ENCODE data around the gene NETO2. TPM values are rescaled to one million over a fixed set of nuclear protein-coding genes. Genes with fewer than 3 reads are reported as not detected.
"Not testable (repeated sequence)": the region's sequence is repeated elsewhere in the genome, so short reads cannot be mapped to it uniquely, and the experiment has no call there.

NETO2 gene
- total RNA-seq, 1 experiment from 2014 or later = 54.4 TPM

DNA sequence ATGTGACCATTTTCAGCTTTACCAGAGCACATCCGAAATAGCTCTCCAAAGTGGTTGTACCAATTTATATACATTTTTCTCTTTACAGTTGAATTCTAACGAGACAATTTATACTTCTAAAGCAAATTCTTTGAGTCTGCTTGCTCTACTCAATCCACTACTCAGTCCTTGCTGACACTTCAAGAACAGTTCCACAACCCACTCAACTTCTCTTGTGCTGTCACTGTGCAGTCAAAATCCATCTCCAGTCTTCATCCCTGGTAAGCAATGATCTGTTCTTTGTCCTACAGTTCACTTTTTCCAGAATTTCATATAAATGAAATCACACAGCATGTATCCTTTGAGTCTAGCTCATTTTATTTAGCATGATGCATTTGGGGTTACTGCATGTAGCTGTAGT lies 30.6 kb downstream of the NETO2 start:
- TF ChIP-seq EZH2 (IDR thresholded peaks at IDR 0.05; ENCODE audit: low read depth) (no peak), CTCF (conservative IDR thresholded peaks at IDR 0.05) (no peak)
- intact Hi-C loops (cut with micrococcal nuclease; ENCODE audit: unreplicated experiment) = no loop called here
- DNase-seq = no peak
- Histone ChIP-seq H3K79me2 (ENCODE audit: low read depth) (no peaks in the 10 kb centered on the region), H3K9me3 (ENCODE audit: insufficient read depth, low read depth) (no peaks in the 10 kb centered on the region), H4K20me1 (ENCODE audit: insufficient read depth) (no peaks in the 10 kb centered on the region), H3K9me2 (ENCODE audit: insufficient read depth) (no peaks in the 10 kb centered on the region), H3K4me3 (no peak overlapping the region), H3K4me1 (replicated peaks; ENCODE audit: insufficient read depth) (no peaks in the 10 kb centered on the region), H3F3A (ENCODE audit: insufficient read depth, low read depth) (no peaks in the 10 kb centered on the region), H3K27ac (no peak overlapping the region), H3K36me3 (ENCODE audit: low read depth) (peaks cover 11% of the 10 kb centered on the region; the same call in 1 of the 2 replicates), H3K4me2 (no peak overlapping the region), H3K27me3 (ENCODE audit: insufficient read depth, low read depth) (no peaks in the 10 kb centered on the region), H2AFZ (no peak overlapping the region)
- no TSS peak for BruUV-seq (replicated peaks)
- ChIA-PET CTCF (interaction anchor here (0.6 kb wide), 1 partner anchor 1210 kb away, joined by 8 read pairs; no protein-coding TSS in a partner anchor), POLR2A (ENCODE audit: unreplicated experiment) (no interaction called here)

DNA sequence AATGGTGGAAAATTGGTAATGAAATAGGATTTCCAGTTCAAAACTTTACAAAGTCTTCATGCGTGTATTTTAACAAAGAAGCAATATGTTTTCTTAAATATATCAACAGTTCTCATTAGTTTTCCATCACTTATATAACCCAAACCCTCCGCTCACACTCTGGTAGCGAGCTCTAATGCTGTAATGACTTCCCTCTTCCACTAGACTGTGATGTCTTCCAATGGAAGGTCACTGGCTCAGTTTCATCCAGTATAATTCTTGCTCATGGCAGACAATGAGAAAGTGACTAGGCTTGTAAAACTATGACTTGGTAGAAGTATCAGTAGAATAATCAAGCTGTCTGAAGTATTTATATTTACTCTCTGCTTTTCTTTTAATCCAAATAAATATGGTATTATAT lies 32.8 kb downstream of the NETO2 start:
- POLR2A ChIA-PET (ENCODE audit: unreplicated experiment) = interaction anchor here (0.6 kb wide), 1 partner anchor 76 kb away, joined by 6 read pairs; no protein-coding TSS in a partner anchor
- Histone ChIP-seq H3K4me3 (no peak overlapping the region), H3K4me2 (no peak overlapping the region), H3K27me3 (ENCODE audit: insufficient read depth, low read depth) (no peaks in the 10 kb centered on the region), H3K36me3 (ENCODE audit: low read depth) (peaks cover 11% of the 10 kb centered on the region), H3K79me2 (ENCODE audit: low read depth) (no peaks in the 10 kb centered on the region), H3K9me3 (ENCODE audit: insufficient read depth, low read depth) (no peaks in the 10 kb centered on the region), H3K9me2 (ENCODE audit: insufficient read depth) (no peaks in the 10 kb centered on the region), H2AFZ (no peak overlapping the region), H4K20me1 (ENCODE audit: insufficient read depth) (no peaks in the 10 kb centered on the region), H3K4me1 (replicated peaks; ENCODE audit: insufficient read depth) (no peaks in the 10 kb centered on the region), H3F3A (ENCODE audit: insufficient read depth, low read depth) (no peaks in the 10 kb centered on the region), H3K27ac (no peak overlapping the region)
- intact Hi-C loops (cut with micrococcal nuclease; ENCODE audit: unreplicated experiment) = no loop called here
- no TSS peak for BruUV-seq (replicated peaks)
- no peak for TF ChIP-seq EZH2 (IDR thresholded peaks at IDR 0.05; ENCODE audit: low read depth)
- TF ChIP-seq CTCF (conservative IDR thresholded peaks at IDR 0.05) = no peak
- CTCF ChIA-PET = interaction anchor here (0.6 kb wide), 1 partner anchor 139 kb away, joined by 3 read pairs; no protein-coding TSS in a partner anchor
- no peak for DNase-seq

GRCh38 chr16:47109361-47109760 lies 34.4 kb downstream of the NETO2 start:
- Histone ChIP-seq H3K4me2 (no peak overlapping the region), H4K20me1 (ENCODE audit: insufficient read depth) (no peaks in the 10 kb centered on the region), H3K9me2 (ENCODE audit: insufficient read depth) (no peaks in the 10 kb centered on the region), H3K4me1 (replicated peaks; ENCODE audit: insufficient read depth) (no peaks in the 10 kb centered on the region), H3K4me3 (no peak overlapping the region), H3K9me3 (ENCODE audit: insufficient read depth, low read depth) (no peaks in the 10 kb centered on the region), H2AFZ (no peak overlapping the region), H3K36me3 (ENCODE audit: low read depth) (peaks cover 11% of the 10 kb centered on the region), H3F3A (ENCODE audit: insufficient read depth, low read depth) (no peaks in the 10 kb centered on the region), H3K27me3 (ENCODE audit: insufficient read depth, low read depth) (no peaks in the 10 kb centered on the region), H3K27ac (no peak overlapping the region), H3K79me2 (ENCODE audit: low read depth) (no peaks in the 10 kb centered on the region)
- intact Hi-C loops (cut with micrococcal nuclease; ENCODE audit: unreplicated experiment) = no loop called here
- ChIA-PET POLR2A (ENCODE audit: unreplicated experiment) (no interaction called here), CTCF (no interaction called here)
- TF ChIP-seq EZH2 (IDR thresholded peaks at IDR 0.05; ENCODE audit: low read depth) = no peak
- no peak for TF ChIP-seq CTCF (conservative IDR thresholded peaks at IDR 0.05)
- no TSS peak for BruUV-seq (replicated peaks)
- DNase-seq = no peak

- H3K79me2 ChIP-seq (ENCODE audit: low read depth); H3F3A ChIP-seq (ENCODE audit: insufficient read depth, low read depth); H3K27ac ChIP-seq; H3K4me2 ChIP-seq; BruUV-seq (replicated peaks); H3K4me1 ChIP-seq (replicated peaks; ENCODE audit: insufficient read depth); POLR2A ChIA-PET (ENCODE audit: unreplicated experiment); CTCF ChIA-PET; H2AFZ ChIP-seq; H3K36me3 ChIP-seq (ENCODE audit: low read depth); H3K27me3 ChIP-seq (ENCODE audit: insufficient read depth, low read depth); intact Hi-C loops (cut with micrococcal nuclease; ENCODE audit: unreplicated experiment); H4K20me1 ChIP-seq (ENCODE audit: insufficient read depth); H3K9me2 ChIP-seq (ENCODE audit: insufficient read depth); DNase-seq; H3K4me3 ChIP-seq; H3K9me3 ChIP-seq (ENCODE audit: insufficient read depth, low read depth): not testable (repeated sequence)
These were observed 40.8 kb downstream of the NETO2 start for GRCh38 chr16:47102921-47103320.

GRCh38 chr16:47097154-47097553 lies 46.6 kb downstream of the NETO2 start:
- H3K79me2 ChIP-seq (ENCODE audit: low read depth); H3K36me3 ChIP-seq (ENCODE audit: low read depth); H3K9me3 ChIP-seq (ENCODE audit: insufficient read depth, low read depth); H3K9me2 ChIP-seq (ENCODE audit: insufficient read depth); H3K27ac ChIP-seq; POLR2A ChIA-PET (ENCODE audit: unreplicated experiment); H3K4me2 ChIP-seq; H3F3A ChIP-seq (ENCODE audit: insufficient read depth, low read depth); H4K20me1 ChIP-seq (ENCODE audit: insufficient read depth); H2AFZ ChIP-seq; H3K27me3 ChIP-seq (ENCODE audit: insufficient read depth, low read depth); BruUV-seq (replicated peaks); H3K4me1 ChIP-seq (replicated peaks; ENCODE audit: insufficient read depth); DNase-seq; CTCF ChIA-PET; H3K4me3 ChIP-seq; intact Hi-C loops (cut with micrococcal nuclease; ENCODE audit: unreplicated experiment): not testable (repeated sequence)

Measured in PC-9 (cell line).